Measurements from ENCODE around the gene ZDHHC22. TPM values are rescaled to one million over a fixed set of nuclear protein-coding genes. Genes with fewer than 3 reads are reported as not detected.

Gene ZDHHC22
- total RNA-seq, 1 experiment from 2014 or later = 11.3 TPM

- Histone ChIP-seq H2BK20ac (ENCODE audit: low read depth, low read length, poor library complexity, severe bottlenecking) (peak overlapping the region; percentile 97), H3K56ac (ENCODE audit: insufficient read length, low read depth, low read length) (no peak overlapping the region), H3K4ac (ENCODE audit: low read depth, low read length) (peak overlapping the region; percentile 94), H3K23ac (ENCODE audit: insufficient read length, low read depth, low read length) (no peak overlapping the region), H3K9me3 (ENCODE audit: control insufficient read depth, low read depth, low read length) (no peaks in the 10 kb centered on the region), H3K4me1 (ENCODE audit: insufficient read depth, low read length) (peaks cover 10% of the 10 kb centered on the region; the same call in 1 of the 2 replicates), H2AFZ (ENCODE audit: low read length) (no peak overlapping the region), H2AK5ac (ENCODE audit: insufficient read length, low read length) (no peak overlapping the region), H3K79me2 (ENCODE audit: insufficient read depth, low read length) (no peaks in the 10 kb centered on the region), H4K8ac (replicated peaks; ENCODE audit: insufficient read length, low read depth, low read length) (no peak overlapping the region), H3K27me3 (ENCODE audit: insufficient read depth, low read length) (no peaks in the 10 kb centered on the region), H4K20me1 (ENCODE audit: control insufficient read depth, insufficient read depth, insufficient read length) (no peaks in the 10 kb centered on the region), H3K79me1 (ENCODE audit: insufficient read depth, low read depth, low read length, poor library complexity, severe bottlenecking) (no peaks in the 10 kb centered on the region), H3K23me2 (ENCODE audit: insufficient read length, low read depth, low read length, poor library complexity, severe bottlenecking) (no peaks in the 10 kb centered on the region), H3K14ac (ENCODE audit: insufficient read depth, low read length) (peak overlapping the region; percentile 77), H3K18ac (ENCODE audit: insufficient read length, low read depth, low read length) (peak overlapping the region; percentile 93), H3K27ac (ENCODE audit: insufficient read length, low read depth, low read length) (no peak overlapping the region), H4K5ac (ENCODE audit: insufficient read length, low read depth, low read length) (peak overlapping the region; percentile 88), H2BK5ac (ENCODE audit: insufficient read length, low read length) (no peak overlapping the region), H3T11ph (ENCODE audit: low read length) (peak overlapping the region; percentile 30), H3K9ac (ENCODE audit: extremely low read depth, insufficient read length, low read length) (no peak overlapping the region), H4K91ac (ENCODE audit: insufficient read length, low read depth, low read length) (peak overlapping the region; percentile 95), H2BK120ac (ENCODE audit: low read depth, low read length, poor library complexity, severe bottlenecking) (no peak overlapping the region), H3K4me2 (ENCODE audit: insufficient read depth, insufficient read length, low read length) (no peak overlapping the region), H2BK12ac (ENCODE audit: insufficient read length, low read depth, low read length) (peak overlapping the region; percentile 98), H2BK15ac (ENCODE audit: low read depth, low read length) (no peak overlapping the region)
- Mint-ChIP-seq H3K27me3 (ENCODE audit: low read depth) (no peaks in the 10 kb centered on the region), H3K36me3 (ENCODE audit: insufficient read depth in 1 of 3, low read depth in 3 of 3) (peaks cover 0 to 3% (median 0%) of the 10 kb centered on the region in 3 experiments; a peak in 2 of 7 replicates), H3K9me3 (peaks cover 3 to 4% of the 10 kb centered on the region in 2 experiments; a peak in 3 of 5 replicates), H3K4me3 (no peak overlapping the region), H3K4me1 (peaks cover 46 to 51% of the 10 kb centered on the region in 2 experiments), H3K27ac (peak overlapping the region; percentile 4 to 87 (median 49); a peak in 6 of 7 replicates)
- no peak for DNase-seq
- no peak for TF ChIP-seq CTCF (conservative IDR thresholded peaks at IDR 0.05)
- no CpG with 5 or more reads among the region's 5 CpGs for WGBS (ENCODE audit: extremely low coverage, insufficient read length, low lambda C conversion rate)
Observed at GRCh38 chr14:77084985-77085384, 56.6 kb downstream of the ZDHHC22 start.

Measured in H9 (cell line).